ENCODE data around the gene ATG16L2.

- no peak for TF ChIP-seq SPI1 (IDR thresholded peaks at IDR 0.05; ENCODE audit: borderline replicate concordance, low read depth)
- TF ChIP-seq POLR2AphosphoS5 (IDR thresholded peaks at IDR 0.05; ENCODE audit: low read depth): no peak; the same call in 1 of the 2 replicates
- no peak for TF ChIP-seq CTCF (IDR thresholded peaks at IDR 0.05; ENCODE audit: insufficient read depth, low read length)
These were observed 18.3 kb downstream of the ATG16L2 start for GRCh38 chr11:72832301-72833082.

Measured in HL-60 (cell line).